K562 (cell line): Measurements from ENCODE around the gene DIP2C. TPM values are rescaled to one million over a fixed set of nuclear protein-coding genes. Genes with fewer than 3 reads are reported as not detected.

Experiments used
- ATAC-seq: fragments of 200-7000 bp; cut with Tn5 transposase; 3 replicates; pipeline ENCODE4 v1.9.1; 2020; ENCODE audit warnings: moderate library complexity
- BruUV-seq: library from RNA; stranded (reverse); fragments of 400-500 nt; replicated peaks from 2 replicates; lab custom pipeline; 2021; lab: Mats Ljungman, UMichigan
- CTCF ChIA-PET: fragments of 300-600 bp; formaldehyde crosslinking; extraction: SDS; loops from one replicate; lab custom pipeline; 2021; ENCODE audit warnings: low intra/inter-chr PET ratio; lab: Yijun Ruan, JAX
- POLR2A ChIA-PET: fragments of 300-600, 350-650 bp; sonication (Branson Sonifier 250); formaldehyde crosslinking; extraction: SDS; loops from one replicate; lab custom pipeline; 2021; ENCODE audit warnings: antibody characterized with exemption, inconsistent platforms; lab: Yijun Ruan, JAX
- DNase-seq, 4 experiments: peaks; one replicate each; pipeline versions ENCODE4 v3.0.0 to v3.0.0-alpha.2; 2011 to 2018; ENCODE audit warnings: low spot score in 3 of 4, mixed read lengths in 3 of 4; ENCODE audit errors: extremely low read depth in 1 of 4
- FAIRE-seq: peaks from 2 replicates; lab custom pipeline; 2011; peaks lifted over from hg19 to GRCh38; lab: Jason Lieb, UNC
- H2AFZ ChIP-seq: 2 replicates; pipeline ENCODE4 v1.6.0; 2011; ENCODE audit warnings: low read depth, low read length, control low read depth, inconsistent platforms
- H3K27ac ChIP-seq: fragments of 200-600 bp; 3 replicates; pipeline ENCODE4 v1.8.0; 2011; ENCODE audit warnings: low read depth, mild to moderate bottlenecking, control low read depth, inconsistent platforms, low read length, moderate library complexity, mixed read lengths; ENCODE audit errors: extremely low read depth
- H3K27me3 ChIP-seq, 2 experiments: fragments of 300-600 bp in 1 of 2; 2 replicates in 1 of 2; 3 replicates in 1 of 2; pipeline versions ENCODE4 v1.6.0 to v1.8.0; 2011; ENCODE audit warnings: inconsistent platforms in 2 of 2, low read length in 2 of 2, mild to moderate bottlenecking in 1 of 2, mixed read lengths in 1 of 2, moderate library complexity in 1 of 2; ENCODE audit not compliant: control insufficient read depth in 2 of 2, insufficient read depth in 2 of 2
- H3K36me3 ChIP-seq: fragments of 300-600 bp; 3 replicates; pipeline ENCODE4 v1.8.0; 2011; ENCODE audit warnings: mild to moderate bottlenecking, low read length, inconsistent platforms; ENCODE audit not compliant: control insufficient read depth, insufficient read depth
- H3K4me1 ChIP-seq, 2 experiments: fragments of 200-600 bp in 1 of 2; replicated peaks in 1 of 2; 2 replicates in 1 of 2; 3 replicates in 1 of 2; pipeline versions ENCODE4 v1.5.1 to v1.8.0; 2011; ENCODE audit warnings: inconsistent platforms in 2 of 2, low read length in 2 of 2, mild to moderate bottlenecking in 1 of 2, mixed read lengths in 1 of 2, moderate library complexity in 1 of 2; ENCODE audit not compliant: control insufficient read depth in 2 of 2, insufficient read depth in 2 of 2
- H3K4me2 ChIP-seq: 2 replicates; pipeline ENCODE4 v1.6.1; 2011; ENCODE audit warnings: low read length, control low read depth, inconsistent platforms, mixed read lengths; ENCODE audit not compliant: insufficient read depth
- H3K4me3 ChIP-seq: fragments of 200-600 bp; sonication (generic), shearing (Covaris generic); 2 replicates; pipeline ENCODE4 v1.5.1; 2016; ENCODE audit warnings: control low read depth, inconsistent platforms
- H3K79me2 ChIP-seq: fragments of 200-600 bp; 3 replicates; pipeline ENCODE4 v1.8.0; 2011; ENCODE audit warnings: low read length, inconsistent platforms; ENCODE audit not compliant: control insufficient read depth, insufficient read depth
- H3K9ac ChIP-seq, 2 experiments: 2 replicates each; pipeline versions ENCODE4 v1.6.0 to v1.6.1; 2011; ENCODE audit warnings: low read depth in 2 of 2, low read length in 2 of 2, control low read depth in 1 of 2, inconsistent platforms in 1 of 2, mild to moderate bottlenecking in 1 of 2, mixed read lengths in 1 of 2; ENCODE audit not compliant: insufficient read depth in 1 of 2
- H3K9me1 ChIP-seq: one replicate; pipeline ENCODE4 v1.6.0; 2011; ENCODE audit warnings: inconsistent platforms, mild to moderate bottlenecking, low read length, moderate library complexity; ENCODE audit not compliant: control insufficient read depth, insufficient read depth
- H3K9me3 ChIP-seq: replicated peaks from 2 replicates; pipeline ENCODE4 v1.5.1; 2011; ENCODE audit warnings: low read depth, low read length, inconsistent platforms; ENCODE audit not compliant: control insufficient read depth, insufficient read depth
- H4K20me1 ChIP-seq: replicated peaks from 2 replicates; pipeline ENCODE4 v1.6.1; 2011; ENCODE audit warnings: low read length, inconsistent platforms, mixed read lengths; ENCODE audit not compliant: control insufficient read depth, insufficient read depth
- ERF ChIP-seq: fragments of 450-650 bp; formaldehyde crosslinking; IDR thresholded peaks from 2 replicates; pipeline ENCODE4 v1.4.0; 2020; ENCODE audit warnings: mild to moderate bottlenecking, mixed read lengths
- FOXA3 ChIP-seq, 2 experiments: fragments of 450-650 bp in 1 of 2; sonication (generic) in 1 of 2; formaldehyde crosslinking; IDR thresholded peaks in 1 of 2; conservative IDR thresholded peaks in 1 of 2; 2 replicates each; pipeline versions ENCODE4 v1.4.0 to v1.8.0; 2020 to 2022; ENCODE audit warnings: mild to moderate bottlenecking in 2 of 2, missing genetic modification reagents in 1 of 2
- FOXK2 ChIP-seq, 2 experiments: fragments of 450-650 bp; IDR thresholded peaks in 1 of 2; conservative IDR thresholded peaks in 1 of 2; 2 replicates each; pipeline ENCODE4 v1.6.1; 2016; ENCODE audit warnings: low read depth in 2 of 2, mild to moderate bottlenecking in 1 of 2
- MAFG ChIP-seq: fragments of 450-650 bp; conservative IDR thresholded peaks from 2 replicates; pipeline ENCODE4 v1.6.1; 2016; ENCODE audit warnings: missing genetic modification characterization, missing compliant biosample characterization
- NUFIP1 ChIP-seq: fragments of 450-650 bp; IDR thresholded peaks from 2 replicates; pipeline ENCODE4 v1.6.1; 2018; ENCODE audit not compliant: partially characterized antibody
- SNIP1 ChIP-seq: fragments of 450-650 bp; IDR thresholded peaks from 2 replicates; pipeline ENCODE4 v1.7.1; 2017; ENCODE audit warnings: low read depth, mild to moderate bottlenecking
- WGBS: fragments of 100-300 bp; shearing (Covaris generic); methylation state at CpG from one replicate; pipeline ENCODE4 v1.1.6; 2016; ENCODE audit warnings: low coverage, mixed read lengths; ENCODE audit not compliant: insufficient coverage; ENCODE audit errors: missing lambda C conversion rate; 5-methylcytosine and 5-hydroxymethylcytosine counted together
- in situ Hi-C: fragments of 300-500 bp; cut with MboI; formaldehyde crosslinking; loops from 4 replicates; pipeline ENCODE4 v1.15.0; 2018; ENCODE audit warnings: inconsistent platforms, mixed read lengths
- intact Hi-C: fragments of 100-400 bp; cut with micrococcal nuclease; formaldehyde crosslinking; loops from 2 replicates; pipeline ENCODE4 v1.14.2; 2022
- polyA plus RNA-seq, 8 experiments: library from polyadenylated mRNA; depleted of rRNA in 4 of 8; stranded (reverse) in 5 of 8; unstranded in 3 of 8; fragments of >200 nt; fragmentation: Nextera tagmentation in 2 of 8; fragmentation: Illumina TruSeq in 1 of 8; extraction: Ambion mirVana in 2 of 8; extraction: Trizol in 1 of 8; gene quantifications; 2 replicates each; pipeline versions ENCODE4 v1.2.1 to v1.2.3, GENCODE V29; 2011 to 2014; ENCODE audit warnings: inconsistent platforms in 1 of 8, missing spikeins in 1 of 8
- total RNA-seq, 7 experiments: library from RNA; depleted of rRNA in 6 of 7; stranded (reverse); fragments of >200 nt in 6 of 7; fragmentation: Illumina TruSeq in 2 of 7; extraction: Trizol in 2 of 7; gene quantifications; 2 replicates each; pipeline versions ENCODE4 v1.2.1 to v1.2.3, GENCODE V29; 2011 to 2021; ENCODE audit warnings: low replicate concordance in 1 of 7
- TF ChIP-seq, protein P1 (sequence below): sonication (generic); formaldehyde crosslinking; IDR thresholded peaks from 2 replicates; pipeline ENCODE4 v1.8.0; 2022; ENCODE audit warnings: mild to moderate bottlenecking, missing genetic modification reagents
- TF ChIP-seq, protein P2 (sequence below): fragments of 250-450 bp; sonication (Bioruptor Pico); IDR thresholded peaks from 2 replicates; pipeline ENCODE4 v1.8.0; 2022; ENCODE audit warnings: inconsistent platforms
- TF ChIP-seq, protein P3 (sequence below), 2 experiments: IDR thresholded peaks; 2 replicates each; pipeline ENCODE4 v1.6.1; 2011; ENCODE audit warnings: borderline replicate concordance in 1 of 2, control low read depth in 1 of 2, low read depth in 1 of 2, low read length in 1 of 2, mild to moderate bottlenecking in 1 of 2, mixed read lengths in 1 of 2, moderate library complexity in 1 of 2; ENCODE audit not compliant: insufficient read depth in 1 of 2, insufficient read length in 1 of 2, poor library complexity in 1 of 2, severe bottlenecking in 1 of 2; ENCODE audit errors: extremely low read depth in 1 of 2

The DIP2C gene
- total and polyA plus RNA-seq, 9 of the 15 experiments (the other 6 are each of a cell fraction or from before 2014, with no cell fraction given) = 0.01 TPM; not detected in 8

DNA sequence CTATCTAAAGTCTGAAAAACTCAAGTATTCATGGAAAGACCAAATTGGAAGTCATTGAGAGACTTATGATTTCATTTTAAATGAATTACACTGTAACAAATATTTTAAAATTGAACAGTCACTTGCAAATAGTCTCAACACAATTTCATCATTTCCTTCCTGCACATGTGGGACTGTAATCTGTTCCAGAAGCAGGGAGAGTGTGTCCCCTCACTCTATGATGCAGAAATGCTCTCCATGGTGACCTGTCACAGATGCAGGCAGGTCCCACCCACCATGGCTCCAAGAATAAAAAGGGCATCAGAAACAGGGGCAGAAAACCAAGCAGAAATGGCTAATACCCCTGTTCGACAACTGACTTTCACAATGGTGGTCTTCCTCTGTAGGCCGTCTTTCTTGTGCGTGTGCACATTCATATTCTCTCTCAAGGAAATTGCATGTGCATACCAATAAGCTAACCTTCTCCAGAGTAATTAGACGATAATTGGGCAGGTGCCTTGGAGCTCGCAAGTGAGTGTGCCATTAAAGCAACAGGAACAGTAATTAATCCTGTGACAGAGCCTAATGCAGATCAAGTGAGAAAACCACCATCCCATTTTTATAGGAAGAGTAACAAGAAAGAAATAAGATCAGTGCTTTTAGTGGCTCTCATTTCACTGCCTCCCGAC lies 383.3 kb downstream of the DIP2C start:
- FAIRE-seq = no peak
- no TSS peak for BruUV-seq
- Histone ChIP-seq H2AFZ (no peak overlapping the region), H4K20me1 (no peaks in the 10 kb centered on the region), H3K4me3 (no peak overlapping the region), H3K9ac (no peak overlapping the region), H3K27me3 (peaks cover 42 to 60% of the 10 kb centered on the region in 2 experiments), H3K4me2 (no peak overlapping the region), H3K4me1 (no peaks in the 10 kb centered on the region), H3K9me1 (no peaks in the 10 kb centered on the region)
- POLR2A ChIA-PET = no interaction called here
- intact Hi-C loops = no loop called here
- TF ChIP-seq, protein P1, sequence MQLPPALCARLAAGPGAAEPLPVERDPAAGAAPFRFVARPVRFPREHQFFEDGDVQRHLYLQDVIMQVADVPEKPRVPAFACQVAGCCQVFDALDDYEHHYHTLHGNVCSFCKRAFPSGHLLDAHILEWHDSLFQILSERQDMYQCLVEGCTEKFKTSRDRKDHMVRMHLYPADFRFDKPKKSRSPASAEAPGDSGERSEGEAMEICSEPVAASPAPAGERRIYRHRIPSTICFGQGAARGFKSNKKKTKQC (CRISPR knock-in tag) = no peak
- no peak for TF ChIP-seq NUFIP1
- TF ChIP-seq ERF (CRISPR knock-in tag) = no peak
- TF ChIP-seq MAFG = no peak
- no peak for TF ChIP-seq SNIP1
- TF ChIP-seq FOXK2 (conservative IDR thresholded peaks at IDR 0.05 in 1 of 2, IDR thresholded peaks at IDR 0.05 in 1 of 2; ENCODE audit: low read depth in 2 of 2) = no peak
- no peak for TF ChIP-seq FOXA3 (CRISPR knock-in tag; conservative IDR thresholded peaks at IDR 0.05 in 1 of 2, IDR thresholded peaks at IDR 0.05 in 1 of 2)
- TF ChIP-seq, protein P2, sequence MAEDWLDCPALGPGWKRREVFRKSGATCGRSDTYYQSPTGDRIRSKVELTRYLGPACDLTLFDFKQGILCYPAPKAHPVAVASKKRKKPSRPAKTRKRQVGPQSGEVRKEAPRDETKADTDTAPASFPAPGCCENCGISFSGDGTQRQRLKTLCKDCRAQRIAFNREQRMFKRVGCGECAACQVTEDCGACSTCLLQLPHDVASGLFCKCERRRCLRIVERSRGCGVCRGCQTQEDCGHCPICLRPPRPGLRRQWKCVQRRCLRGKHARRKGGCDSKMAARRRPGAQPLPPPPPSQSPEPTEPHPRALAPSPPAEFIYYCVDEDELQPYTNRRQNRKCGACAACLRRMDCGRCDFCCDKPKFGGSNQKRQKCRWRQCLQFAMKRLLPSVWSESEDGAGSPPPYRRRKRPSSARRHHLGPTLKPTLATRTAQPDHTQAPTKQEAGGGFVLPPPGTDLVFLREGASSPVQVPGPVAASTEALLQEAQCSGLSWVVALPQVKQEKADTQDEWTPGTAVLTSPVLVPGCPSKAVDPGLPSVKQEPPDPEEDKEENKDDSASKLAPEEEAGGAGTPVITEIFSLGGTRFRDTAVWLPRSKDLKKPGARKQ (CRISPR knock-in tag) = no peak
- TF ChIP-seq, protein P3, sequence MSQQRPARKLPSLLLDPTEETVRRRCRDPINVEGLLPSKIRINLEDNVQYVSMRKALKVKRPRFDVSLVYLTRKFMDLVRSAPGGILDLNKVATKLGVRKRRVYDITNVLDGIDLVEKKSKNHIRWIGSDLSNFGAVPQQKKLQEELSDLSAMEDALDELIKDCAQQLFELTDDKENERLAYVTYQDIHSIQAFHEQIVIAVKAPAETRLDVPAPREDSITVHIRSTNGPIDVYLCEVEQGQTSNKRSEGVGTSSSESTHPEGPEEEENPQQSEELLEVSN (IDR thresholded peaks at IDR 0.05; ENCODE audit: borderline replicate concordance in 1 of 2, extremely low read depth in 1 of 2, insufficient read depth in 1 of 2, insufficient read length in 1 of 2, low read depth in 1 of 2, low read length in 1 of 2, poor library complexity in 1 of 2, severe bottlenecking in 1 of 2) = no peak
- TF ChIP-seq, all 486 proteins: peak for 0
- 1% methylated on average over 6 of the region's 6 CpGs for WGBS
- H3K36me3 ChIP-seq = no peaks in the 10 kb centered on the region
- no peaks in the 10 kb centered on the region for H3K79me2 ChIP-seq
- DNase-seq (no peak), ATAC-seq (no peak)
- CTCF ChIA-PET = no interaction called here
- no peaks in the 10 kb centered on the region for H3K9me3 ChIP-seq
- in situ Hi-C loops = no loop called here
- no peak overlapping the region for H3K27ac ChIP-seq
